Tibial nerve (tissue), 4 donors: ENCODE data around the gene ARPP21.

Experiments
- CTCF ChIP-seq, 5 experiments: fragments of 200-600 bp in 3 of 5; fragments of 450-650 bp in 2 of 5; sonication (generic) in 3 of 5; IDR thresholded peaks; one replicate each; pipeline ENCODE4 v1.5.1; 2016 to 2019; ENCODE audit warnings: antibody characterized with exemption in 5 of 5, mild to moderate bottlenecking in 3 of 5, moderate library complexity in 2 of 5
- EP300 ChIP-seq, 2 donors: sonication (generic); formaldehyde crosslinking; IDR thresholded peaks; one replicate each; pipeline ENCODE4 v1.6.1; 2017; ENCODE audit warnings: antibody characterized with exemption in 2 of 2, mild to moderate bottlenecking in 1 of 2

GRCh38 chr3:35598804-35599203 lies 40.5 kb upstream of the ARPP21 start:
- TF ChIP-seq CTCF (IDR thresholded peaks at IDR 0.05) (no peak), EP300 (IDR thresholded peaks at IDR 0.05) (no peak)
